Measurements from ENCODE around the gene NTRK2.

The NTRK2 gene

DNA sequence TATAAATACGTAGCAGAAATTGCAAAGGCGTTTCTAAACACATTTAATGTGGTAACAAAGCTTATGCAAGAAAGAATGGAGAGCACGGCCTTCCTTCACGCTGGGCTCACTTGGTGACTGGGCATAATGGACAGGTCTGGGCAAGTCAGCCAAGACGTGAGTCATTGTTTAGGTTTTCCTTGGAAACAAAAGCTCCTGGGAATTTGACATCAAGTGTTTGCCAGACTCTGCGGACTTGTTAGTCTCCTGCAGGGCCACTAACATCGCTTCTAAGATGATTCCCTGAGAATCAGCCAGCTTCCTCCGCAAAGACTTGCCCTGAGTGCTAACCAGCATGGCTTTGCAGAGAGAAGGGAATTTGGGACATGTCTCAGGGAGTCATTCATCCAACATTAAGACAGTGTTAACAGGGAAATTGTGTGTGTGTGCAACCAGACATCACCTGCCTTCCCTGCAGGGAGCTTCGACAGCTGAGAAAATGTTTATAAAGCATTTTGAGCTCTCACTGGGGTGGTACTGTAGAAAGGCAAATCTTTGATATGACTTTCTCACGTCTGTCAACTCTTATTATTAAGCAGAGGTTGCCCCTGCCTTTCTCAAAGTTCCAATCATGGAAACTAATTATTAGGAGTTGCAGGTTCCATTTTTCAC is 182.5 kb downstream of the NTRK2 start:
- DNase-seq (ENCODE audit: low spot score): peak; percentile 83

DNA sequence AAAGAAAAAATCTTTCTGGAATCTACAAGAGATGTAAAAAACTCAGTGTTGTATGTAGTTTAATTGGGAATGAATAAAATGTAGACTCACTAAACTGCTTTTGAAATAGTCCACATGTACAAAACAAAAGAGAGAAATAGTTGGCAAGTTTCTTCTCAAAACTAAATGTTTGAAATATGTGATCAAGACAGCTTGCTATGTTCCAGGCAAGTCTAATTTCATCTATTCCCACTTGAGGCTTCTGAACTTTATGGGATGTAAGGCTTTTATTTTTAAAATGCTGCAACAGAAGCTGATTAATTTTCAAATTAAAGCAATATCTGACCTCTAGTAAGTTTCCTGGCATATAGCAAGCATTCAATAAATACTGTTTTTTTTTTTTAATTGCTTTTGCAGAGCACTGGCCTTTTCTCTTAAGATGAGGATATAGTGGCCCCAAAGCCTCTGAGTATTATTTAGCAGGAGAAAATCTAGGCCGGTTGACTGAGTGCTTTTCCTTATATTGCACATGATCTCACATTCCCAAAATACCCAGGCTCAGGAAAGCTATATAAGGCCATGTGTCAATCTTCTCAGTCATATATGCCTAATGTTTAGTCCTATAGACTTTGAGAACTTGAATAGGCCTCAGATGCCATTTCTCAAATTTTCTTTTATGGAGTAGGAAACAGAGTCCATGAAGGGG is 183.2 kb downstream of the NTRK2 start:
- DNase-seq (ENCODE audit: low spot score): no peak

DNA sequence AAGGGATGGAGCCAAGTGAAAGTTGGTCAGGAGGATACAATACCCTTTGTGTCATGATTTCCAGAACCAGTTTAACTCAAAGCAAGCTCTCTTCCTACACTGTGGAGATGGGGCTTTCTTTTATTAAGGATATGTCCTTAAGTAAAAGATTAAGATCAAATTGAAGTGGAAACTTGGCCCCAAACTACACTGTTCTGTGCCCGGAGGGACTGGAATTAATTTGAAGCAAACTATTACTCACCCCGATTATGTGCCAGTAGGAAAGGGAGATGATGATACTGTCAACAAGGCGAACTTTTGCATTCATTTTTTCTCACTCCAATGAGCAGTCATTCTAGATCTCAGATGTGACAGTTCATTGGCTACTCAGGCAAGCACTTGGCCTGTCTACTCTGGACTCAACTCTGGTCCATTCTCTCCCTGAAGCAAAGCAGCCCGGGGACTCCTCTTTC is 186.7 kb downstream of the NTRK2 start:
- DNase-seq (ENCODE audit: low spot score): no peak

DNA sequence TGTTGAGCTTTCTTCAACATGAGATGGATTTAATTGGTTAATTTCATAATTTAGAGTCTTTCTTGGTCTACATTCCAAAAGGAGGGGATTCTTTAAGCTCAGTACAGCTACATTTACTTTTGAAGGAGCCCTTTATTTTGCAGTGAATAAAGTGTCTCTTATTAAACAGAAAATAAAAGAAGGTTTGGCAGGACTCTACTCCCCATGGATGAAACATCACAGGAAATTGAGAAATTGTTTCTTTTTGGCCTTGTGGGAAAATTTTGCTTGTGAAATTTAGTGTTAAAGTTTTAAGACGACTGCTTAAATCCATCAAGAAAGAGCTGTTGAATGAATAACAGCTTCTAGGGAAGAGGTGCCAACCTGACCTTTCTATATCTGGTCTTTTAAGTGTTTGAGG is 187.7 kb downstream of the NTRK2 start:
- no peak for DNase-seq (ENCODE audit: low spot score)

DNA sequence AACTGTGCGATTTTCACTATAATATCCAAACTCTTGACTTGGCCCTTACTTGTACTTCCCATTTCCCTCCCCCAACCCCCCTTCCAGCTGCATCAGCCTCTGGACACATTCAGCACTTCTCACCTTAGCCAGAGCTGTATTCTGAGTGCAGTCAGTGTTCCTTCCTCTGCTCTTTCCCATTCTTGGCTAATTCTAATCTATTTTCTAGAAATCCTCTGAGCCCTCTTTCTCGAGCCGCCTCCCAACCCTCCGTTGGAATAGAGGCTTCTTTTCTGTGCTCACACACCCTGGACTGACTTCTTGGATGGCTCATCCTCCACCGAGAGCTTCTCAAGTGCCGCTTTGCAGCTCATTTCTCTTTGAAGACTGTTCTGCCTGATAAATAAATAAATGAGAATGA is 188.8 kb downstream of the NTRK2 start:
- no peak for DNase-seq (ENCODE audit: low spot score)

DNA sequence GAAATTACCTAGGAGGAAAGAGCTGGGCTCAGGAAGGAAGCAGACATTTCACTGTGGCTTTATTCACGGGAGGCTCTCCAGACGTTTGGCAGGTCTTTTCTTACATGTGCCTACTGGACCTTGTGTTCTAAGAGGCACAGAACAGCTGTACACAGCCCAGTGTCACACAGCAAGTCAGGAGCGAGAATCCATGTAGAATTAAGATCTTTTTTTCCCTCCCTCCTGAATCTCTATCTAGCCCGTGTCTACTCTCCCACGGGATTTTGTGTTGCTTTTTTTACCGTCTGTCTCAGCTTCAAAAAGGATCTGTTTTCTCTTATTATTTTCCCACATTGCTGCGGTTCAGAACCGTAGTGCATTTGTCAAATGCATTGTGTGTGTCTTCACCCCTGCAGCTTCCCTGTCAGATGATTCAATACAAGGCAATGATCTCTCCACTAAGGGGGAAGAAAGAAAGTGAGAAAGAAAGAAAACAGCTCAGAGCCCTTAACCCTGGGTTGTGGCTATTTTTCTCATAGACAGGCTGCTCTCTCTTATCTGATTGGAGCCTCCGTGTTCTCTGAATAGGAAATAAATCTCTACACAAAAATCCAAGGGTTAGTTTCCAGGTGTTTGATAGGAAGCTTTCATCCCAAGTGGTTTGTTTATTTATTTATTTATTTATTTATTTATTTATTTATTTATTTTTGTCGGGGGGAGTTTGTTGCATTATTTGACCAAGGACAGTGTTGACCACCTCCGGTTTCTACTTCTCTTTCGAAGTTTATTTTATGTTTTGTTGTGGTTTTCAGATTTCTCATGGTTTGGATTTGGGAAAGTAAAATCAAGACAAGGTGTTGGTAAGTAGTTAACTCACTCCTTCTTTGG is 191.0 kb downstream of the NTRK2 start:
- no peak for DNase-seq (ENCODE audit: low spot score)

DNA sequence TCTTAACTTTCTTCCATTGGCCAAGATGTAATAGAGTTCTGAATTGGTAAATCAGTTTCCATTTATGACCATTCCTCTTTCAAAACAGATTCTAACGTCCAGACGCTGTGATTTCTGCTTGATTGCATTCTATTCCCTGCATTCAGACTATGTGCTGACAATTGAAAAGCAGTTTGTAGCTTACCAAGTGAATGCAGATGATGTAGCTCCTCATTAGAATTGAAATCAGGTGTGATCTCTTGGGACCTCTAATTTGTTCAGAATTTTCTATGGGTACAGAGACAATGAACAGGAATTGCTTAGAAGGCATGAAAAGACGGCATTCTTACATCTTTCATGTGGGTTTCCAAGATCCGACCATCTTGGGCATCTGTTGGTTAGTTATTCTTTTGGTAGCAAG is 191.9 kb downstream of the NTRK2 start:
- DNase-seq (ENCODE audit: low spot score): no peak

DNA sequence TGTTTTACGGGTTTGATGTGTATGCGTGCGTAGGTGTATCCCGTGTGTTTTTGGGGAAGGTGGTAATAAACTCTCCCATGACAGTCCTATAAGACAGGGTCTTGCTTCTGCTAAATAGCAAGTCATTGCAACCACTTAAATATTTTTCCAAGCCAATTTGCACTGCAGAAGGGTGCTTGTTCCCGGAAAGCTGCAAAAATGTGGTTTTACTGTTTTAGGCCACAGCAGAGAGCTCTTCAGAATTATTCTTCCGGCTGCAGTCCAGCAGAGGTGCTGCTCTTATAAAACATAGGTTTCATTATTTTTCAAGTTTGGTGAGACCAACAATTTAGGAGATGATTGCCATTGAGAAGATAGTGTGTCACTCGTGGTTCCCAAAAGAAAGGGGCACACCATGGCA is 192.8 kb downstream of the NTRK2 start:
- DNase-seq (ENCODE audit: low spot score): no peak

DNA sequence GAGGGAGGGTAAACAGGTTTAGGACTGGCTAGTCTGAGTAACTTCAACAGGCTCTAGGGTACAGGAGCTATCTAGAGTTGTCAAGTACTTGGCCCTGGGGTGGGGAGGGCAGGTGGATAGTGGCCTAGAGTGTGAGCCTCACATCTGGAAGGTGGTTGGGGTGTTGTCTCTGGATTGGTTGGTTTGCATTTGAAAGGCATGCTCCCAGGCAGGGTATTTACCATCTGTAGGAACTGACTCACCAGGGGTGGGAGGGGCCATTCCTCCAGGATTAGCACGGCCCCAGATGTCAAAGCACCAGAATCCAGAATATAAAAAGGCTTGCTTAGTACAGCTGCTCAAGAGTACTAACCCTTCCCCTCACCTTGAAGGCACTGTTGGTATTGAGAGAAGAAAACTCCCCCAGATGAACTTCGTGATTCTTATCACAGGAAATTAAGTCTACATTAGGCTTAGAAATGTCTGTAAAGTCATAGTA is 193.3 kb downstream of the NTRK2 start:
- DNase-seq (ENCODE audit: low spot score): peak; percentile 5

DNA sequence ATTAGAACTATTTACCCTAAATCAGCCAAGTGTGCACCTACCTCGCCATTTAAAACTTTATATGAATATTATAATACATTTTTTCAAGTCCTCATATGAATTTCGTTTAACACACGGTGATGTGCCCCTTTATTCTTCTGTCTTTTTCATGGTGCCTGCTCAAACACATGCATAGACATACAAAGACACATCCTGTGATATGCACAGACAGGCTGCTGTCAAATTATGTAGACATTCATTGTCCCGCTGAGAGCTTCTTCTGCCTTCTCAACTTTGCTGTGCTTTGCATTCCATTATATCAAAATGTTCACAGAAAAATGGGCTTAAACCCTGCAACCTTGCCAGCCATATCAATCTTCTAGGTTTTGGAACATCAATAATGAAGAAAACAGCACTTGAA is 193.8 kb downstream of the NTRK2 start:
- no peak for DNase-seq (ENCODE audit: low spot score)

DNA sequence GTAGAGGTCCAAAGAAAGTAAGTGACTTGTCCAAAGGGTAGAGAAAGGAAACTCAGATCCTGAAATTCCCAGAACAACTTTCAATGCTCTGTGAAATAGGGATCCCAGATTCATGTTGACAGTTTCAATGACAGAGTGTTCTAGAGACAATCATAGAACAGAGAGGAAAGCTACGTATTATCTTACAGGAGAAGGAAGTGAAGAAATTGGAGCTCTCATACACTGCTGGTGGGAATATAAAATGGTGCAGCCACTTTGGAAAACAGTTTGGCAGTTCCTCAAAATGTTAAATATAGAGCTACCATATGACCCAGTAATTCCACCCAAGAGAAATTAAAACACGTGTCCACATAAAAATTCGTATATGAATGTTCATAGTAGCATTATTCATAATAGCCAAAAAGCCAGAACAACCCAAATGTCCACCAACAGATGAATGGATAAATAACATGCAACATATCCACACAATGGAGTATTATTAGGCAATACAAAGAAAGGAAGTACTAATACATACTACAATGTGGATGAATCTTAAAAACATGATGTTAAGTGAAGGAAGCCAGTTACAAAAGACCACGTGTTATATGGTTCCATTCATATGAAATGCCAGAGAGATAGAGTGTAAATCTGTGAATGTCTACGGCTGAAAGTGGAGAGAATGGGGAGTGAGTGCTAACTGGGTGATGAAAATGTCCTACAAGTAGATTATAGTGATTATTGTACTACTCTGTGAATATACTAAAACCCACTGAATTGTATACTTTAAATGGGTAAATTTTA is 197.1 kb downstream of the NTRK2 start:
- DNase-seq (ENCODE audit: low spot score): no peak

DNA sequence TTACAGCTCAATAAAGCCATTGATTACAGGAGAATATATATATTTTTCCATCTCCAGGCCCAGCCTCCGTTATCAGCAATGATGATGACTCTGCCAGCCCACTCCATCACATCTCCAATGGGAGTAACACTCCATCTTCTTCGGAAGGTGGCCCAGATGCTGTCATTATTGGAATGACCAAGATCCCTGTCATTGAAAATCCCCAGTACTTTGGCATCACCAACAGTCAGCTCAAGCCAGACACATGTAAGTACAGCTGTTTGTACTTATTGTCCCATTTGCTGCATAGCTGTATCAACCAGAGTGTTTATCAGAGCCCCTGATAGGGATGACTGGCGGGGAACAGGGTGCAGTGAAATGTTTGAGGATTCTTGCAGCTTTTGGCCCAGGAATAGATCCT is 197.7 kb downstream of the NTRK2 start:
- no peak for DNase-seq (ENCODE audit: low spot score)

DNA sequence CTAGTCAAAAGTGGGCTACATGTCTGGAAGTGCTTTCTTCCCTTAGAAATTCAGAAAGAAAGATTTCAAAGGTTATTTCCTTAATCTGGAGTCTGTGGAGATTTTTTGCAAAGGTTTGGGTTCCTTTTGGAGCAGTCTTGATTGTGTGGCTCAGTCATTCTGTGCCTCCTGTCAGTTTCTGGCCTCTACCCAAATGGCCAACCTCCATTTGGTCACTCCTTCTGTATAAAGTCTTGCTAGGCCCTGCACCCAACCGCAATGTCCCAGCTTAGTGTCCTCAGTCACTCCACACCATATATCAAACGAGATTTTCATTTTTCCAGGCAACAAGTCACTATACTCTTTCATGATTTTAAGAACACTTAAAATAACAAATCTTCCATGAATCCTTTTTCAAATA is 199.6 kb downstream of the NTRK2 start:
- DNase-seq (ENCODE audit: low spot score): no peak

DNA sequence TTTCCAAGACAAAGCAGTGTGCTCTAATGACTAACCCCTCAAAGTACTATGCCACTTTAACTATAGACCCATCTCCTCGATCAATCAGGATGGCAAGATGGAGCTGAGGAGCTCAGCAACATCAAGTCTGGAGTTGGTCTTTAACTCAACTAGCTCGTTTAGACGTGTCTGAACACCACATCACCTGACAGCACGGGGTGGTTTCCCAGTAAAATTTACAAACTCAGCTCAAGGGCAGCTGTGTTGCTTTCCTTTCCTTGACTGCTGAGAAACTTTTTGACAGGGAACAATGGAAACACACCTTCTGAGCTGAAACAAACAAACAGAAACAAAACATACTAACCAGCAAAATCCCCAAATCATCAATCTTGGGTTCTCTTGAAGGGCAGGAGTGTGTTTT is 202.5 kb downstream of the NTRK2 start:
- no peak for DNase-seq (ENCODE audit: low spot score)

DNA sequence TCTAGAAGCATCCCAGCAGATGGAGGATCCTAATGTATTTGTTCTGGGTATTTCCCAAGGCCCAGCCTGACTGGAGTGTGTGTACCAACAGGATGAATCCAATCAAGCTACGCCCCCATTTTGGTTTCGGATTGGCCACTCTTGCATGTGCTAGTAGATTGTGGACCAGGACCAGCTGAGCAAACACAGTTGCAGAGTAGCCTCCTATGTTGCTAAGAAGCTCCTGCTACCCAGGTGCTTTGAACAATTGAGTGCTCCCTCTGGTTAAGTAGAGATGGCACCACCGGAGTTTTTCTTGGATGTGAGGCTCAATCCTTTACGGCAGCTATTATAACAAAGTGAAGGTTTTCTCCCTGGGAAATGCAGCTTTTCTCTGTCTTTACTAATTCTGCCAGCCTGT is 204.5 kb downstream of the NTRK2 start:
- no peak for DNase-seq (ENCODE audit: low spot score)

DNA sequence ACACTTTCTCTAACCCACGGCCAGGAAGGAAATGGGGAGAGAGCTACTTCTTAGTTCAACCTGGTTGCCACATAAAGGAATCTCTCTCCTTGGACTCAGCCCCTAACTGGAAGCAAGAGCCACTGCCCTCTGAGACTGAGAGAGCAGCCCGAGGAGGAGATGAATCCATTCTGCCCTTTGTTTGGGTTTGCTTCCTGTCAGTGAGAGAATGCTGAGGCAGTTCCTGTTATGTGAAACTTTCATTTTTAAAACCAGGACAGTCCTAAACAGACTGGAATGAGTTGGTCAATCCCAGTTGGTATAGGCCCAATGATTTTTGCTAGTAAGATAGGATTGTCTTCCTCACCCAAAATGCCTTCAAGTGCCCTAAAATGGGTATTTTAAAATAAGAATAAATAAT is 205.1 kb downstream of the NTRK2 start:
- DNase-seq (ENCODE audit: low spot score): no peak

DNA sequence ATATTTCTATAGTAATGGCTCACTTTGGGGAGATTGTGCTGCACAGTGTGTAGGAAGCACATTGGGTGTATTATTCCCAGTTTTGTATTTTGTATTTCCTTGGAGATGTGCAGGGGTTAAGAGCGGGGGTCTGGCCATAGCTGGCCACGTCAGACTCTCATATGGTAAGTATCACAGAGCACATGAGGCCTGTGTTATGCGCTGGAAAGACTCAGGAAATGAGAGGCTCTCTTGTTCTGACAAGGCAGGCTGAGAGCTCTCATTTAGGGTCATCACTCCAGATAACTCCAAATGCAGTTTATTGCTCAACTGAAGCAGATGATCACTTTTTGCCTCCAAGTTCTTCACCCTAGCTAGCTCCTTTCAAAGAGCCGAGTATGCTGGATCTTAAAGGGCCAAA is 205.7 kb downstream of the NTRK2 start:
- no peak for DNase-seq (ENCODE audit: low spot score)

DNA sequence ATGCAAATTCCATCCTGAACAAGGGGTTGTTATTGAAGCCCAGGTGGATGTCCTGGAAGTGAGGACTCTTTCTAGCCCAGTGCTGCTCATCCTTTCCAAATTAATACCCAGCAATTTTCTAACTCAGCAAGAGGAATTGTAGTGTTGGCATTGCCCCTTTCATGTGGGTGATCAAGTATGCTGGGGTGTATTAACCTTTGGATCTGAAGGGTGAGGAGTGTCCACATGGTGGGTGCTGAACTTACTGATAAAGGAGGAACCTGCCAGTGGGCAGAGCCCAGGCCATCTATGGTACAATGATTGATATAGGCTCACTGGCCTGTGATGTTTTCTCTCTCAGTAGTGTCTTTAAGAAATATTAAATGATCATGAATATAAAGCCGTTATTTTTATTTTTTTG is 210.1 kb downstream of the NTRK2 start:
- DNase-seq (ENCODE audit: low spot score): no peak

DNA sequence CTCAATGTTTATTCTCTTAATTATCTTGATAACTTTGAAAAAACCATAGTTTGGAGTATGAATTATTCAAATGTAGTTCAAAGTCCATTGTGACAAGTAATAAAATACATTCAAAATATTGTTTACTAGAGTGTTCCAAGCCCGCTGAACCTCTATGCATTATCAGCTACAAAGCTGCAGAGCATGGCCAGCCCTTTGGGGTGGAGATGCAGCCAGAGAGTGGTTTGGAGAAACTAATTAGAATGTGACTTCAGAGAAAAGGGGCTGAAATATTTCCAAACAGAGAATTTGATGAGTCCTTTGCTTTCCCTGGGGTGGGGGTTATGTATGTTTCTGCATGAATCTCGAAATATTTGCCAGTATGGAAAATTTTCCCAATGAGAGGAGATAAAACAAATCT is 211.3 kb downstream of the NTRK2 start:
- no peak for DNase-seq (ENCODE audit: low spot score)

DNA sequence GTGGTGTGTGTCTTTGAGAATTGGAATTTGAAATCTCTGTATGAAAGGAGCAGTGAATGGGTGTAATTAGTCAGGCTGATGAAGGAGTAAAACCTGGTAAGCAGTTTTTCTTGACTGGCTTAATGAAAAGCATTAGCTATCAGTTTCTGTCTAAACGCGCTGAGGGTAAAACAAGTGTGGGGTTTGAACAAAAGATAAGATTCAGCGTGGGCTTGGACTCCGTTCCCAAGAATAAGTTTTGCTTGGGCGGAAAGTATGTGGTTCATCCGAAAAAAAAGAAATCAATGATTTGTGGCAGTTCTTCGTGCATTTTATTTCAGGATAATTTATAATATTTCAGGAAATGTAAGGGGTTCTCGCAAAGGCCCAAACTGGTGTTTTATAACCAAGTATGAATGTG is 217.3 kb downstream of the NTRK2 start:
- DNase-seq (ENCODE audit: low spot score): no peak

DNA sequence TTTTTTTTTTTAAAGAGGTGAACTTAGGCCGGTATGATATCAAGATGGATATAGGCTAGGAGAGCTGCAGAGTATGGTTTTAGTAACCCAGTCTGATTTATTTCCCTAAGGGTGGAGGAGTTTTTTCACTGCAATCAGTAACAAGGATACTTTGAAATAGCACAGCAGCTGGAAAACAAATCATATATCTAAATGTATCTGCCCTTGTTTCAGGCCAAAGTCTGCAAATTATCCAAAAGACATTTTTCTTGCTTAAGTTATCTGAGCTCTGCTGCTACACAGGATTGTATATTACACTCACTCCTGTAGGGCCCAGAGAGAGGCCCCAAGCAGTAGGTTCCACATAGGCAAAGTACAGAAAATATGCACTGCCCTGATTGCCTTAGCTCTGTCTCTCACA is 222.4 kb downstream of the NTRK2 start:
- DNase-seq (ENCODE audit: low spot score): no peak

DNA sequence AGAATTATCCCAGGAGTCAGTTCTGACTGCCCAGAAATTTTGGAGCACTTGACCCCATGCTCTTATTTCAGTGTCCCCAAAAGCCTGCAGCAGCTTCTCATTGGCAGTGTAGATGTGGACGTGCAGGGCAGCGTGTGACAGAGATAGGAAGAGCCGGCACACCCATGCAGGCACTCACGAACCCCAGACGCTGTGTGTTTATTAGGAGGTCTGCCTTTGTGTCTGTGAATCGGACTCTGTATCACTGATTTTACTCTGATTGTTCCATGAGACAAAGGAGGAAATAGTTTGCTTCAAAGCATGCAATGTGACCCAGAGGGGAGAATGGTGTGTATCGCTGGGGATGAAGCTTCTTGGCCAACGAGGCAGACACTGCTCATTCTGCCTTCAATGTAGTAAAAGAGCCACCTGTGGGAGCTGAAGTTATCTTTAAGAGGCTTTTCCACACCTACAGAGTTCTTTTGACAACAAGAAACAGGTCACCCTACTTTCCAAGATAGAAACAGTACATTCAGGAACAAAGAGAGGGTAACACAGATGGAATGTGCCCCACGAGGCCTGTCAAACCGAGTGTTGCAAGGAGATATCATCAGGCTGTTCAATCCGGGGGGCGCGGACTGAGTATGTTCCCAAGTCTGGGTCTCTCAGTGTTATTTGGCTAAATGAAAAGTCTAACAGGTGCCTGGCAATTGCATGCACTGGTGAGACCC is 224.0 kb downstream of the NTRK2 start:
- DNase-seq (ENCODE audit: low spot score): no peak
